Chondrocyte (in vitro differentiated cells): ENCODE measurements around the gene ZNF74. TPM values are rescaled to one million over a fixed set of nuclear protein-coding genes. Genes with fewer than 3 reads are reported as not detected.

Experiments
- DNase-seq: peaks from one replicate; pipeline ENCODE4 v3.0.0; 2021; ENCODE audit warnings: mixed read lengths, low spot score
- H3K27ac Mint-ChIP-seq: one replicate; pipeline ENCODE4 v1.8.0; 2021; ENCODE audit warnings: mild to moderate bottlenecking, moderate library complexity, mixed read lengths; ENCODE audit not compliant: unreplicated experiment
- H3K27me3 Mint-ChIP-seq: 2 replicates; pipeline ENCODE4 v1.8.0; 2021; ENCODE audit warnings: low read depth, mixed read lengths
- H3K36me3 Mint-ChIP-seq: 2 replicates; pipeline ENCODE4 v1.8.0; 2021; ENCODE audit warnings: low read depth, mixed read lengths
- H3K4me1 Mint-ChIP-seq: 2 replicates; pipeline ENCODE4 v1.8.0; 2021; ENCODE audit warnings: low read depth, mild to moderate bottlenecking, mixed read lengths
- H3K4me3 Mint-ChIP-seq: one replicate; pipeline ENCODE4 v1.8.0; 2021; ENCODE audit warnings: mild to moderate bottlenecking, moderate library complexity, mixed read lengths; ENCODE audit not compliant: unreplicated experiment
- H3K9me3 Mint-ChIP-seq: 2 replicates; pipeline ENCODE4 v1.8.0; 2021; ENCODE audit warnings: low read depth, mixed read lengths
- CTCF ChIP-seq: fragments of 200-600 bp; sonication (generic); IDR thresholded peaks from 2 replicates; pipeline ENCODE4 v1.5.0; 2021; ENCODE audit warnings: antibody characterized with exemption, mild to moderate bottlenecking, moderate library complexity
- total RNA-seq: library from RNA; stranded (reverse); gene quantifications from 3 replicates; pipeline ENCODE4 v1.2.1, GENCODE V29; 2021

ZNF74 gene
- total RNA-seq, 1 donor from 2014 or later = 15.7 TPM

GRCh38 chr22:20425566-20426258 is 31.8 kb downstream of the ZNF74 start:
- TF ChIP-seq CTCF = no peak
- DNase-seq = peak; percentile 84
- no peaks in the 10 kb centered on the region for H3K9me3 Mint-ChIP-seq
- no peak overlapping the region for H3K27ac Mint-ChIP-seq
- H3K4me1 Mint-ChIP-seq = peaks cover 17% of the 10 kb centered on the region
- no peaks in the 10 kb centered on the region for H3K27me3 Mint-ChIP-seq
- H3K4me3 Mint-ChIP-seq = no peak overlapping the region
- peaks cover 16% of the 10 kb centered on the region for H3K36me3 Mint-ChIP-seq

- Mint-ChIP-seq H3K4me1 (peaks cover 17% of the 10 kb centered on the region), H3K9me3 (no peaks in the 10 kb centered on the region), H3K4me3 (no peak overlapping the region), H3K27ac (no peak overlapping the region), H3K36me3 (peaks cover 16% of the 10 kb centered on the region), H3K27me3 (no peaks in the 10 kb centered on the region)
- no peak for DNase-seq
- no peak for TF ChIP-seq CTCF
Observed at GRCh38 chr22:20426259-20426615, 32.3 kb downstream of the ZNF74 start.

- no peaks in the 10 kb centered on the region for H3K27me3 Mint-ChIP-seq
- H3K27ac Mint-ChIP-seq = no peak overlapping the region
Observed at GRCh38 chr22:20427104-20427944, 33.4 kb downstream of the ZNF74 start.

GRCh38 chr22:20427945-20428417 is 34.0 kb downstream of the ZNF74 start:
- H3K27ac Mint-ChIP-seq = no peak overlapping the region
- peaks cover 23% of the 10 kb centered on the region for H3K4me1 Mint-ChIP-seq
- H3K36me3 Mint-ChIP-seq = peaks cover 16% of the 10 kb centered on the region
- DNase-seq = no peak
- H3K4me3 Mint-ChIP-seq = no peak overlapping the region
- no peak for TF ChIP-seq CTCF
- H3K27me3 Mint-ChIP-seq = no peaks in the 10 kb centered on the region
- no peaks in the 10 kb centered on the region for H3K9me3 Mint-ChIP-seq

More at GRCh38 chr22:20427104-20427944, 33.4 kb downstream of the ZNF74 start:
- Mint-ChIP-seq H3K9me3 (no peaks in the 10 kb centered on the region), H3K4me3 (no peak overlapping the region), H3K36me3 (peaks cover 16% of the 10 kb centered on the region), H3K4me1 (peaks cover 22% of the 10 kb centered on the region)
- peak; percentile 73 for DNase-seq
- no peak for TF ChIP-seq CTCF

GRCh38 chr22:20428496-20429253 is 34.7 kb downstream of the ZNF74 start:
- Mint-ChIP-seq H3K4me3 (no peak overlapping the region), H3K36me3 (peaks cover 13% of the 10 kb centered on the region)

More at GRCh38 chr22:20428496-20429253, 34.7 kb downstream of the ZNF74 start:
- Mint-ChIP-seq H3K9me3 (no peaks in the 10 kb centered on the region), H3K27ac (no peak overlapping the region), H3K4me1 (peaks cover 17% of the 10 kb centered on the region), H3K27me3 (no peaks in the 10 kb centered on the region)
- no peak for TF ChIP-seq CTCF
- peak; percentile 81 for DNase-seq
